Activated CD8-positive, alpha-beta memory T cell treated with anti-CD3 and anti-CD28 coated beads, Interleukin-2, amount 10 ng/mL, durations not matched to agents 7 days and 5 days (primary cell): ENCODE results near the gene IP6K1. TPM values are rescaled to one million over a fixed set of nuclear protein-coding genes. Genes with fewer than 3 reads are reported as not detected.
"Not testable (repeated sequence)": the region's sequence is repeated elsewhere in the genome, so short reads cannot be mapped to it uniquely, and the experiment has no call there.

ENCODE experiments used
- ATAC-seq: fragments of 150-1000 bp; cut with Tn5 transposase; one replicate; pipeline ENCODE4 v1.10.0; 2021; ENCODE audit warnings: moderate library complexity
- CTCF ChIA-PET: fragments of 350-600 bp; sonication (Branson Sonifier 250); formaldehyde crosslinking; loops from one replicate; lab custom pipeline; 2021; ENCODE audit warnings: antibody characterized with exemption; lab: Charles Lee
- DNase-seq: peaks from one replicate; pipeline ENCODE4 v3.0.0-alpha.2; 2020
- H3K27ac Mint-ChIP-seq: one replicate; pipeline ENCODE4 v1.8.0; 2021; ENCODE audit warnings: mild to moderate bottlenecking, mixed read lengths
- H3K27me3 Mint-ChIP-seq: one replicate; pipeline ENCODE4 v1.8.0; 2021; ENCODE audit warnings: mixed read lengths
- H3K36me3 Mint-ChIP-seq: one replicate; pipeline ENCODE4 v1.8.0; 2021; ENCODE audit warnings: mild to moderate bottlenecking, mixed read lengths
- H3K4me1 Mint-ChIP-seq: one replicate; pipeline ENCODE4 v1.8.0; 2021; ENCODE audit warnings: mixed read lengths
- H3K4me3 Mint-ChIP-seq: one replicate; pipeline ENCODE4 v1.8.0; 2021; ENCODE audit warnings: mild to moderate bottlenecking, moderate library complexity, mixed read lengths
- H3K9me3 Mint-ChIP-seq: one replicate; pipeline ENCODE4 v1.8.0; 2022; ENCODE audit warnings: low read depth, mixed read lengths
- total RNA-seq, 2 experiments: library from RNA; stranded (reverse); gene quantifications; one replicate each; pipeline ENCODE4 v1.2.3, GENCODE V29; 2021

Gene IP6K1
- total RNA-seq, 2 experiments from 2014 or later = 38.3 to 41.0 TPM

DNA sequence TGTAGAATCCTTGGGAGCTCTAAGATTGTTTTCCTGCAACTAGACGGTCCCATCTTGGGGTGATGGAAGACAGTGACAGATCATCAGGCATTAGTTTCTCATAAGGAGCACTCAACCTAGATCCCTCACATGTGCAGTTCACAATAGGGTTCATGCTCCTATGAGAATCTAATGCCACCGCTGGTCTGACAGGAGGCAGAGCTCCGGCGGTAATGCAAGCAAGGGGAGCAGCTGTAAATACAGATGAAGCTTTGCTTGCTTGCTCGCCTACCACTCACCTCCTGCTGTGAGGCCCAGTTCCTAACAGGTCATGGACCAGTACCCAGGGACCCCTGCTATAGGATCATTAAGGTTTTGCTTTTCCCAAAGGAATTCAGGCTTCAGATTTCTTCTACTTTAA is 37.5 kb downstream of the IP6K1 start:
- H3K27me3 Mint-ChIP-seq, H3K4me3 Mint-ChIP-seq, H3K27ac Mint-ChIP-seq, CTCF ChIA-PET, ATAC-seq, H3K9me3 Mint-ChIP-seq, H3K4me1 Mint-ChIP-seq, DNase-seq: not testable (repeated sequence)
- H3K36me3 Mint-ChIP-seq = peaks cover 16% of the 10 kb centered on the region

DNA sequence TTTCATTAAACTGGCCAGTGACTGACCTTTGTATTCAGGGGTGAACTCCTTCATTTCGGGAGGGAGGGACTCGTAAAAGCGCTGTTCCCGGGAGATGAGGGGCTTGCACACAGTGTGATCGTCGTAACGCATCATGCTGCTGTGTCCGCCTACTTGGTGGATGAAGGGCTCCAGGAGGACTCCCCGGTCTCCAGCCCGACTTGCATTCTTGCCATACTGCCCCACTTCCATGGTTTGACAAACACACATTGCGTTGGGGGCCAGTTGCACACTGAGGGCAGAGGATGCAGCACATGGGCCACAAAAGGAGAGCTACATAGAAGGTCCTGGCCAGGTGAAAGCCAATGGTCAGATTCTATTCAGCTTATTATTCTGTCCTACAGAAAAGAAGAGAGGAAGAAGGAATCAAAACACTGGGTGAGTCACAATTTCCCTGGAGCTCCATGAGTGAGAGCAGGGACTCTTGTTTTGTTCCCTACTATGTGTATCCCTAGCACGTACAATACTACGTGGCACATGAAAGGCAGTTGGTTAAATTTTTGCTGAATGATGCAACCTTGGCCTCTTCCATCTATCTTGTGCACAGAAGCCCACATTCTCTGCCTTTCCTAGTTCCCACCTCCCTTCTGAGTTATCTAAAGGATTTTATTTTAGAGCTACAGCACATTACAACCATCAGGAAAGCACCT is 38.4 kb downstream of the IP6K1 start:
- H3K27me3 Mint-ChIP-seq = no peaks in the 10 kb centered on the region
- H3K27ac Mint-ChIP-seq = no peak overlapping the region
- H3K9me3 Mint-ChIP-seq = no peaks in the 10 kb centered on the region
- peaks cover 13% of the 10 kb centered on the region for H3K36me3 Mint-ChIP-seq
- DNase-seq = no peak
- CTCF ChIA-PET = no interaction called here
- no peak overlapping the region for H3K4me3 Mint-ChIP-seq
- no peak for ATAC-seq
- no peaks in the 10 kb centered on the region for H3K4me1 Mint-ChIP-seq

- no peak for ATAC-seq
- no peak for DNase-seq
- Mint-ChIP-seq H3K36me3 (peaks cover 13% of the 10 kb centered on the region), H3K27me3 (no peaks in the 10 kb centered on the region), H3K9me3 (no peaks in the 10 kb centered on the region), H3K4me1 (no peaks in the 10 kb centered on the region), H3K27ac (no peak overlapping the region), H3K4me3 (no peak overlapping the region)
- CTCF ChIA-PET = no interaction called here
Measured at GRCh38 chr3:49745986-49746385, 40.4 kb downstream of the IP6K1 start.

- H3K9me3 Mint-ChIP-seq = no peaks in the 10 kb centered on the region
- H3K4me1 Mint-ChIP-seq = no peaks in the 10 kb centered on the region
- H3K36me3 Mint-ChIP-seq = peaks cover 31% of the 10 kb centered on the region
- ATAC-seq = no peak
- no peak overlapping the region for H3K4me3 Mint-ChIP-seq
- CTCF ChIA-PET = interaction anchor here (1.5 kb wide), 1 partner anchor 36 kb away, joined by 3 read pairs; no protein-coding TSS in a partner anchor
- no peaks in the 10 kb centered on the region for H3K27me3 Mint-ChIP-seq
- DNase-seq = no peak
- no peak overlapping the region for H3K27ac Mint-ChIP-seq
Measured at GRCh38 chr3:49740427-49740826, 45.9 kb downstream of the IP6K1 start.

DNA sequence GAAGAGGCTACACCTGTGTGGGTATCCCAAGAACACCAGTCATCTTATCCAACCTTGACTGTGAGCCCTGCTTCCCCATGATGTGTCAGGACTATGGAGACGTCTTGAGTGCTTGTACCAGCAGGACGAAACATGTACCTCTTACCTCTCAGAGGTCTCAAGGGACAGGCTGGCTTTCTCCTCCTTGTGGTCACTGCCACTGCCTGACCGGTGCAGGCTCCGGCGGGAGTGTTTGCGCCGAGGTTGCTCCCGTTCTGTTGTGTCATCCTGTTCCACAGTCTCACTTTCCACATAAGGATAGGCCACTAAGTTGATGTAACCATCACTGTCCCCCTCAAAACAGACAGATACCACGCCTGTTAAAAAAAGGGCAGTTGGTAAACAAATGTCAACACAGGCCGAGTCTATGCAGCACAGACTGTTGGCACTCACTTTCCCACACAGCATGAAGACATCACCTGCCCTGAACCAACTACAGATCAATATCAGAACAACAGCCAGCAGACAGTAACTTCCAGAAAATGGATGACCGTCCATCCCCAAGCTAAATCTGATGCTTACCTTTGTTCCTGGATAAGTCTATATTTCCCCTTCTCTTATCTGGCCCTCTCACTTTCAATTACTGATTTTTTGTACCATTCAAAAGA is 48.2 kb downstream of the IP6K1 start:
- H3K4me1 Mint-ChIP-seq = no peaks in the 10 kb centered on the region
- ATAC-seq = no peak
- H3K4me3 Mint-ChIP-seq = no peak overlapping the region
- DNase-seq = no peak
- no peaks in the 10 kb centered on the region for H3K9me3 Mint-ChIP-seq
- no peak overlapping the region for H3K27ac Mint-ChIP-seq
- H3K27me3 Mint-ChIP-seq = no peaks in the 10 kb centered on the region
- CTCF ChIA-PET = interaction anchor here (0.7 kb wide), 1 partner anchor 33 kb away, joined by 3 read pairs; no protein-coding TSS in a partner anchor
- peaks cover 29% of the 10 kb centered on the region for H3K36me3 Mint-ChIP-seq

DNA sequence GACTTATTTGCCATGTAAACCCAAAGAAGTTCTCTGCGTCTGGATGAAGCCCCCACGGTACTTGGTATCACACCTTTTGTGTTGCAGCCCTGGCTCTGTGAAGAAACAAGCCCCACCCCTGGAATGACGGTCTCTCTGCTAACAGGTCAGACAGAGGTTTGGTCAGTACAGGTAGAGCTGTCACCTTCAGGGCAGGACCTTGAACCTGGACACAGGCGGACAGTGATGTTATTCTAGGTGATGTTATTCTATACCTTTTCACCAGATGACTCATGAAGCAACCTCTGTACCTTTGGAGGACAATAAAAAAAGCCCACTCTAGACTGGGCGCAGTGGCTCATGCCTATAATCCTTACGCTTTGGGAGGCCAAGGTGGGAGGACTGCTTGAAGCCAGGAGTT is 51.6 kb downstream of the IP6K1 start:
- Mint-ChIP-seq H3K27ac (no peak overlapping the region), H3K4me1 (no peaks in the 10 kb centered on the region), H3K9me3 (no peaks in the 10 kb centered on the region), H3K36me3 (peaks cover 39% of the 10 kb centered on the region), H3K4me3 (no peak overlapping the region), H3K27me3 (no peaks in the 10 kb centered on the region)
- DNase-seq (no peak), ATAC-seq (no peak)
- CTCF ChIA-PET = interaction anchor here (1.8 kb wide), 1 partner anchor 68 kb away, joined by 3 read pairs; no protein-coding TSS in a partner anchor

DNA sequence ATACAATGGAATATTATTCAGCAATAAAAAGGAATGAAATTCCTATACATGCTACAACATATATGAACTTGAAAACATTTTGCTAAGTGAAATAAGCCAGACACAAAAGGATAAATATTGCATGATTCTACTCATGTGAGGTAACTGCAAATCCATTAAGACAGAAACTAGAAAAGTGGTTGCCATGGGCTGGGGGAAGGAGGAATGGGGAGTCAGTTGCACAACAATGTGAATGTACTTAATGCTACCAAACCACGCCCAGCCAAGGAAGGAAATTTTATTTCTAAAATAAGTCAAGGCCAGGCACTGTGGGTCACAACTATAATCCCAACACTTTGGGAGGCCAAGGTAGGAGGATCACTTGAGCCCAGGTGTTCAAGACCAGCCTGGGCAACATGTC is 52.8 kb downstream of the IP6K1 start:
- DNase-seq (no peak), ATAC-seq (no peak)
- Mint-ChIP-seq H3K27me3 (no peaks in the 10 kb centered on the region), H3K9me3 (no peaks in the 10 kb centered on the region), H3K4me1 (no peaks in the 10 kb centered on the region), H3K27ac (no peak overlapping the region), H3K4me3 (no peak overlapping the region), H3K36me3 (peaks cover 36% of the 10 kb centered on the region)
- CTCF ChIA-PET = interaction anchor here (0.7 to 1.8 kb wide), 2 partner anchors 67 to 69 kb away, joined by 3 to 4 read pairs; no protein-coding TSS in a partner anchor

DNA sequence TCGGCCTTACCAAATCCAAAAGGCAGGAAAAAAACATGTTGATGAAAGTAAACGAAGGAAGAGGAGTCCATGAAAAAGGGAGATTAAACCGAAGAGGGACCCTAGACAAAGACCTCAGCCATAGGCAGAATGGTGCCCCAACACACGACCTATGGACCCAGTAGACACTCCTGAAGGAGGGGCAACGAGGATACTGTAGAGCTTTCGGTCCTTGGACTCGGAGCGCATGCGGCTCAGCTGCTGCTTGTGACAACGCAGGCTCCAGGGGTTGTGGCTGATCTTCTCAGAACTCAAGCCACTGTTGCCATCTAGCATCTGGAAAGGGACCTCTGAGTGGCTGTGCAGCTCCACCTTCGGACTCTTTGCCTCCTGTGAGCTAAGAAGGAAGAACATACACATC is 53.7 kb downstream of the IP6K1 start:
- Mint-ChIP-seq H3K4me1 (no peaks in the 10 kb centered on the region), H3K27me3 (no peaks in the 10 kb centered on the region), H3K27ac (no peak overlapping the region), H3K36me3 (peaks cover 29% of the 10 kb centered on the region), H3K9me3 (no peaks in the 10 kb centered on the region), H3K4me3 (no peak overlapping the region)
- DNase-seq (no peak), ATAC-seq (no peak)
- CTCF ChIA-PET = interaction anchor here (1.4 to 2.0 kb wide), 2 partner anchors 13 to 193 kb away, joined by 5 read pairs; partner anchors contain the start of gene AMIGO3

- no peak overlapping the region for H3K4me3 Mint-ChIP-seq
- ATAC-seq (no peak), DNase-seq (no peak)
- no peak overlapping the region for H3K27ac Mint-ChIP-seq
- H3K9me3 Mint-ChIP-seq = no peaks in the 10 kb centered on the region
- no peaks in the 10 kb centered on the region for H3K27me3 Mint-ChIP-seq
- CTCF ChIA-PET = interaction anchor here (0.9 to 1.9 kb wide), 3 partner anchors 11 to 12 kb away, joined by 3 to 6 read pairs (median 4); partner anchors contain the start of gene AMIGO3
- peaks cover 18% of the 10 kb centered on the region for H3K36me3 Mint-ChIP-seq
- peaks cover 3% of the 10 kb centered on the region for H3K4me1 Mint-ChIP-seq
Measured at GRCh38 chr3:49729966-49730609, 56.3 kb downstream of the IP6K1 start.

DNA sequence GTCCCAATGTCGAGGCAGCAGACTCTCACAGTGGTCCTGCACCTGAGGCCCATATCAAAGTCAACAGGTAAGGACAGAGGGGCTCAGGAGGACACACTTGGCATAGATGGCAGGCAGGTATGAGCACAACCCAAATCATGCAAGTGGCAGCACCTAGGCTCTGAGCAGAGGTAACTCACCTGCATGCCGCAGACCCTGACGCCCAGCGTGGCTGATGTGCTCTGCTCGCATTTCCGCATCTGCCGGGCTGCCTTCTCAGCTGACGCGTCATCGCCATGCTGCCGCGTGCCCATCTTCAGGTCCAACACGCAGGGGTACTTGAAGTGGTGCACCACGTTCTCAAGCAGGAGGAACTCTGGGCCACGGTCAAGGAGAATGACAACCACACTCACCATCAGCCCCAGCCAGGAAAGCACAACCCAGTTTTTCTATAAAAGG is 58.4 kb downstream of the IP6K1 start:
- H3K4me1 Mint-ChIP-seq = peaks cover 9% of the 10 kb centered on the region
- CTCF ChIA-PET = interaction anchor here (1.9 kb wide), 1 partner anchor 10 kb away, joined by 4 read pairs; no protein-coding TSS in a partner anchor

GRCh38 chr3:49727154-49727923 is 59.0 kb downstream of the IP6K1 start:
- Mint-ChIP-seq H3K9me3 (no peaks in the 10 kb centered on the region), H3K27ac (no peak overlapping the region), H3K27me3 (no peaks in the 10 kb centered on the region), H3K4me3 (no peak overlapping the region), H3K4me1 (peaks cover 15% of the 10 kb centered on the region), H3K36me3 (peaks cover 13% of the 10 kb centered on the region)
- DNase-seq = no peak
- CTCF ChIA-PET = no interaction called here
- no peak for ATAC-seq

More for the DNA sequence above, 58.4 kb downstream of the IP6K1 start:
- ATAC-seq = no peak
- H3K9me3 Mint-ChIP-seq = no peaks in the 10 kb centered on the region
- H3K36me3 Mint-ChIP-seq = peaks cover 15% of the 10 kb centered on the region
- H3K27me3 Mint-ChIP-seq = no peaks in the 10 kb centered on the region
- no peak overlapping the region for H3K27ac Mint-ChIP-seq
- no peak overlapping the region for H3K4me3 Mint-ChIP-seq
- no peak for DNase-seq

- CTCF ChIA-PET = interaction anchor here (0.7 kb wide), 1 partner anchor 113 kb away, joined by 3 read pairs; no protein-coding TSS in a partner anchor
- ATAC-seq (no peak), DNase-seq (no peak)
- no peak overlapping the region for H3K4me3 Mint-ChIP-seq
- peak overlapping the region; percentile 50 for H3K27ac Mint-ChIP-seq
- no peaks in the 10 kb centered on the region for H3K9me3 Mint-ChIP-seq
- peaks cover 17% of the 10 kb centered on the region for H3K4me1 Mint-ChIP-seq
- no peaks in the 10 kb centered on the region for H3K27me3 Mint-ChIP-seq
- H3K36me3 Mint-ChIP-seq = peaks cover 9% of the 10 kb centered on the region
Measured at GRCh38 chr3:49725906-49726681, 60.2 kb downstream of the IP6K1 start.
